HG03432 (cell line): ENCODE results near the gene C1orf53.
"Not testable (repeated sequence)": the region's sequence is repeated elsewhere in the genome, so short reads cannot be mapped to it uniquely, and the experiment has no call there.

ENCODE experiments used
- ATAC-seq: cut with Tn5 transposase; IDR thresholded peaks from one replicate; pipeline ENCODE4 v1.9.1; 2021; ENCODE audit warnings: mild to moderate bottlenecking, moderate library complexity; ENCODE audit not compliant: unreplicated experiment

C1orf53 gene

DNA sequence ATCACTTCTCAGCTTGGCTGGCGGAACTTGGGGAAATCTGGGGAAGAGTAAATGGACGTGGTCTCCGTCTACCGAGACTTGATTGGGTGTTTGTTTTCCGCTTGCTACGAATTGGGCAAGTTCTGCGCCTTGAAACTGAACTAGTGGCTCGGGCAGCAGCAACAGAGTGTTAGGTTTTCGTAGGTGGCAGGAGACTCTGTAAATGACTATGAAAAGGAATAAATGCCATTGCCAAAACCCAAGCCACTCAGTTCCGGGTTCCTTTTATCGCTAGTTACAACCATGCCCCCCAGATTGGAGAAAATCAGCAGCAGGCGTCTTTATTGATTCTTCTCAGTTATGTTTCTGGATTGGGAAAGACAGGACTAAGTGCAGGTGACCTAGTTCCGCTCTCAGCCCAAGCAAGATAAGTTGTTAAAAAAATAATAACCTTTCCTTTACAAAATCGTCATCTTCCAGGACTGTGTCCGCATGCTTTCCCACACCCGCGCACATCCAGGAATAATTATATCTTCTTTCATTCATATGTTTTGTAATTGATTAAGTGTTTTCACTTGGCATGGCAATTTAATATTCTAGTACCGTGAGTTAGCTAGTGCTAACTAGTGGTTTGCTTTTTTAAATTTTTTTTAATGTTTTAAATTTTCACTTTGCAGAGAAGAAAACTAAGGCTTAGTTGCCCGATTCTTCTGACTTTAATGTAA is 18.1 kb downstream of the C1orf53 start:
- no peak for ATAC-seq

DNA sequence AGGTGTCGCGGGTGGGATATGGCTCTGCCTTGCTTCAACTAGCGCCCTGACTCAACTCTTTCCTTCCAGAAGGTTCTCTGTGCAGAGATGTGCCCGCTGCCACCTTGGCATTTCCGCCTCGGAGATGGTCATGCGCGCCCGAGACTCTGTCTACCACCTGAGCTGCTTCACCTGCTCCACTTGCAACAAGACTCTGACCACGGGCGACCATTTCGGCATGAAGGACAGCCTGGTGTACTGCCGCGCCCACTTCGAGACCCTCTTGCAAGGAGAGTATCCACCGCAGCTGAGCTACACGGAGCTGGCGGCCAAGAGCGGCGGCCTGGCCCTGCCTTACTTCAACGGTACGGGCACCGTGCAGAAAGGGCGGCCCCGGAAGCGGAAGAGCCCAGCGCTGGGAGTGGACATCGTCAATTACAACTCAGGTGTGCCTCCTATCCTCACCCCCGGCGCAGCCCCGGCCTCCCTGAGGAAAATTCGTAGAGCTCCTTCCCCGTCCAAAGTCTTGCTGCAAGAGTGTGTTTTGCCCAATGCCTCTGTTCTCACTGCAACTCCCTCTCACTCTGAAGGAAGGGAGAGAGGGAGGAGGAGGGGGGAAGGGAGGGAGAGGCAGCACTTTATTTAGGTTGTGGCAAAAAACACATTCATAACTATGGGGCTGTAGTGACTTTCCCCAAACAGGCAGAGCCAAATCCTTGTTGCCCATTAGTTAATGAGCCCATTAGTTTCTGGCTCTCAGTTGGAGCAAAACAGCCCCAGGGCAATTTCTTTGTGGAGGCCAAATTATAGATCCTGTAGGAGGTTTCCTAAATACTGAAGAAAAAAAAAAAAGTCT is 19.0 kb downstream of the C1orf53 start:
- no peak for ATAC-seq

DNA sequence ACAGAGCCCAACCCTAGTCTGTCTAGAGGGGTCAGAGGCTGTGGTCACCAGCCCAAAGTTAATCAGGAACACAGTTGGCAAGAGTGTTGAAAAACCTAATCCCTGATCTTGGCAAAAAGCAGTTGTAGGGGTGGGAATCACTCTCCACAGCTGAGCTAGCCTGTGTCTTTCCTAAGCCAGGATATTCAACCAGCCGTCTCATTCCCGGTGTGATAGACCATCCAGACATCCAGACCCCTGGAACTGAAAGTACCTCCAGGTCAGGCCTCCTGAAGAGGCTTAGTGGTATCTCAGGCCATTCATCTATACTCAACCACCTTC is 19.6 kb downstream of the C1orf53 start:
- ATAC-seq: no peak

DNA sequence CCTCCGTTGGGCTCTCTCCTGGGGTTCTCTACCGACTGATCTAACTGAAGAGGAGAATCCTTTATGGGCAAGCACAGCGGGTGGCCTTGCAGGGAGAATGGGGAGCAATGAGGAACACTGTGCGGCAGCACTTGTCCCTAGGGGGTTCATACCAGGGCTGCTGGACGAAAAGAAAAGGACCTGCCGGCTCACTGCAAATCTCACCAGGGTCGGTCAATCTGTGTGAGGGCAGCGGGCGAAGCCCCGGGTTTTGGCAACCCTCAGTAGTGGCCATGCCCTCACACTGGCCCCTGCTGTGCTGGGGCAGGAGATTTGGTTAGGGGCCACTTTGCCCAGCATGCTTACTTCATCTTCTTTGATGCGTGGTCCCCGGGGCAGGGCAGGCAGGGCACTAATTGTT is 20.6 kb downstream of the C1orf53 start:
- ATAC-seq: no peak

DNA sequence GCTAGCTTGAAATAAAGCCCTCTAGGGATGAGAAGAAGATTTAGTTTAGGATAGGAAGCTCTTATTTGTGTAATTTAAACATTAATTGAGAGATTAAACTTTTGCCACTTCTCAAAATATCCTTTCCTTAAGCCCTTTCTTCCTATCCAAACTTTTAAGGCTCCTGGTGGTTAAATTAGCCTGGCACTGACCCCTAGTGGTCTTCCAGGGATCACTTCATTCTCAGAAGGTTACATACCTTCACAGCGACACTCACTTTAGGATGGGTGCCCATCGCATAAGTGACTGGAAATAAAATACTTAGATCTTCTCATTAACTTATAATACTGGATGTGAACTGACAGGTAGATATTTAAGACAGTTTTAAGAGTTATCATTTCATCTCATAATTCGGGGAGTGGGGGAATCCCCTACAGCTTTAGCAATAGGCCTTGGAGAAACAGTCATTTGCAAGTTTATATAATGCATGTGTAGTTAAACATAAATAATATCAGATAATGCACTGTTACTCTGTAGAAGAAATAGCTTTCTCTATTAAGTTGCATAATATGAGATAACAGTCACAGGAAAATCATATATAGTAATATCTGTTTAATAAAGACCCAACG is 22.2 kb downstream of the C1orf53 start:
- peak; percentile 81 for ATAC-seq

DNA sequence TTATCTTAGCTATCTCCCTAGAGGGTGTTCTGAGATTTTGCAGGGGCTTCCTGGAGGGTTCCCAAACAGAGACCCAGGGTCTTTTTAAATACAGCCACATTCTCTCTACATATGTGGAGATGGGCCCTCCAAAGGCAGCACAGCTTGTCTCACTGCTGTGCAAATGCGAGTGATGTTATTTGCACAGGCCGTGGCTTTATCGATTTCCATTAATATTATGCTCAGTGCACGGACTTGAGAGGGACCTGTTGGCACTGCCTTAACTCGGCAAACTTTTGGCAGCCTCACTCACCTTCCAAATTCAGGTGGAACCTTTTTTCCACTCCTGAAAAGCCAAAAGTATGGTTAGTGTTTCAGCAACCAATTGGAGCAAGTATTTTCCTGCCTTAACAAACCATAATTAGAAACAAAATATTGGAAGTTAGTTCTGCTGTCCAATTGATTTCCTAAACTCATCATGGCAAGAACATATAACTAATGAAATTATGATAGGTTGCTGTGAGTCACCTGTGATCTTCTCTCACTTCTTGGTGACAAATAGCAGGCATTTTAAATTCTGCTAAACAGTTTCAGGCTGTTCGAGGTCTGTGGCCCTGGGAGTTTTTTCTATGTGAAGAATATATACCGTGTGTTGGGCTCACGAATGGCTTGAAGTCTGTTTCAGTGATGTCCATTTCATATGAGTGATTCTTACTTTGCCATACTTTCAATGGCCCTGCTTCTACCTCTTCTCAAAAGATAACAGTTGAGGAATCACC is 25.7 kb downstream of the C1orf53 start:
- ATAC-seq: no peak

DNA sequence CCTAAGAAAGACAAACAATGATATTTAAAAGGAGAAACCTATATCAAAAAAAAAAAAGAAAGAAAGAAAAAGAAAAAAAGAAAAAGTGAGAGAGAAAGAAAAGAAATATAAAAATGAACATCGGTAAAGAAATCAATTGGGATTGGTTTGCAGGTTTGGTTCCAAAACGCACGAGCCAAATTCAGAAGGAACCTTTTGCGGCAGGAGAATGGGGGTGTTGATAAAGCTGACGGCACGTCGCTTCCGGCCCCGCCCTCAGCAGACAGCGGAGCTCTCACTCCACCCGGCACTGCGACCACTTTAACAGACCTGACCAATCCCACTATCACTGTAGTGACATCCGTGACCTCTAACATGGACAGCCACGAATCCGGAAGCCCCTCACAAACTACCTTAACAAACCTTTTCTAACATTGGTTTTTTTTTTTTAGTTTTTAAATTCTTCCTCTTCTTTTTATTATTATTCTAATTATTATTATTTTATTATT is 26.5 kb downstream of the C1orf53 start:
- peak; percentile 37 for ATAC-seq

DNA sequence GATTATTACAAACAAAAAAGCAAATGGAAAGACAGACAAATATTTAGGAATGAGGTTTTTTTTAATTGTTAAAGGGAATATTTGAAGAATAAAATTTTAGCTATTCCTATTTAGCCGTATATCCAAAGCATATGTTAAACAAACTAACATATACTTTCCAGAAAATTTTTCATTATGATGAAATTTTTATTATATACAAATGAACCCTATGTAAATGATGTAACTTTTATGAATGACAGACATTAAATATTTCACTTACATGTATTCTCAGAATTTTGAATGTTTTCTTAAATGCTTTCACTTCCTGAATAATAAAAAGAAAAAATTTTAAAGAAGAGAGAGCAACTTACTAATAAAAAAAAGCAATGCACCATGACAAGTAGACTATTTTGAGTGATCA is 30.6 kb downstream of the C1orf53 start:
- ATAC-seq: no peak

DNA sequence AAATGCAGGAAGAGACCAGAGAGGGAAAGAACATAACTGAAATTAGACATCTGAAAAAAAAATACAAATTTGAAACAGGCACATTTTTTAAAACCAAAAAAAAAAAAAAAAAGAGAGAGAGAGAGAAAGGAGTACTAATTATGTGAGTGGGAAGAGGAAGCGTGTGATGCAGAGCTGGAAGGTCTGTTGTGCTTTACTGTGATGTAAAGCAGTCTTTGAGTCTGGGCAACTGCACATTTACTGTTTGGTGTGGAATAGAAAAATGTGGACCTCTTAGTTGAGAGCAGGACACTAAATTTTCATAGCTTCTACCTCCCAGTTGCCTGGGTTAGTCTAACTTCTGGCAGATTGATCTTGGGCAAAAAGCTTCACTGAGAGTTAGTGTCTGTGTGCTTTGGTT is 31.2 kb downstream of the C1orf53 start:
- ATAC-seq: no peak

DNA sequence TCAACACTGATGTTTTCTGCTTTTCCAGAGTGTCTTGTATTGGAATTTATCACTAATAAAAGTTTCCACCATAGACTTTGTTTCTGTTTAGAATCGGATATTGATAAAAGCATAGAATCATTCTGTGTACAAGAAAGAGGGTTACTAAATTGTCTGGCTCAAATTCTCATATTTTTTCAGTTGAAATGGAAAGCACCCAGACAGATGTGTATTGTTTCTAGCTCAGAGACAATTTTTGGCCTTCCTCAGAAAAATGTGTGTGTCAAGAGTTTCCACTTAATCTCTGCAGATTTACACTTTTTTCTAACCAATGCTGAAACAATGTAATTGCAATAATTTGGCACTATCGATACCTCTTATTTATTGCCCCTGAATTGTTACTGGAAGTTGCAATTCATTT is 35.0 kb downstream of the C1orf53 start:
- no peak for ATAC-seq

DNA sequence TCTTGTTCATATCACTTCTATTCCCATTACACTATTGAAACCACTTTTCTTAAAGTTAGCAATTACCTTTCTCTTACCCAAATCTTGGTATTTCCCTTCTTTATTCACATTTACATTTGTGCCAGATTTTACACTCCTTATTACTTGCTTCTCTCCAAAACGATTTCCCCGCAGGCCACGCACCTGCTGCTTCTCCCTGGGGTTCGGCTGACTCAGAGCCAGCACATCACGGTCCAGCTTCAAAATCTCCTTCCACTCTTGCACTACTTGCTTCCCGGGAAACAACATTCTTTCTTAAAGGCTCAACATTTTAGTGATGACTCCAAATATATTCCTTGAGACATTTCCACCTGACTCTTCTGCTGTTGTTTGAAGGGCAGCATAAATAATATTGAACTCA is 35.5 kb downstream of the C1orf53 start:
- ATAC-seq: no peak

DNA sequence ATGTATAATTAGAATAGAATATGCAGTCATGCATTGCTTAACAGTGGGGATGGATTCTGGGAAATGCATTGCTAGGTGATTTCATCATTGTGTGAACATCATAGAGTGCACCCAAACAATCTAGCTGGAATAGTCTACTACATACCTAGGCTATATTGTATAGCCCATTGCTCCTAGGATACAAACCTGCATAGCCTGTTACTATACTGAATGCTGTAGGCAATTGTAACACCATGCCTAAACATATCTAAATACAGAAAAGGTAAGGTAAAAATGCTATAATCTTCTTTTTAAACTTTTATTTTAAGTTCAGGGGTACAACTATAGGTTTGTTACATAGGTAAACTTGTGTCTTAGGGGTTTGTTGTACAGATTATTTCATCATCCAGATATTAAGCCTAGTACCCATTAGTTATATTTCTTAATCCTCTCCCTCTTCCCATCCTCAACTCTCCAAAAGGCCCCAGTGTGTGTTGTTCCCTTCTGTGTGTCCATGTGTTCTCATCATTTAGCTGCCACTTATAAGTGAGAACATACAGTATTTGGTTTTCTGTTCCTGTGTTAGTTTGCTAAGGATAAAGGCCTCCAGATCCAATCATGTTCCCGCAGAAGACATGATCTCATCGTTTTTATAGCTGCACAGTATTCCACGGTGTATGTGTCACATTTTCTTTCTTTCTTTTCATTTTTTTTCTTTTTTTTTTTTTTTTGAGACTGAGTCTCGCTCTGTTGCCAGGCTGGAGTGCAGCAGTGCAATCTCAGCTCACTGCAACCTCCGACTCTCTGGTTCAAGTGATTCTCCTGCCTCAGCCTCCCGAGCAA is 36.9 kb downstream of the C1orf53 start:
- not testable (repeated sequence) for ATAC-seq

DNA sequence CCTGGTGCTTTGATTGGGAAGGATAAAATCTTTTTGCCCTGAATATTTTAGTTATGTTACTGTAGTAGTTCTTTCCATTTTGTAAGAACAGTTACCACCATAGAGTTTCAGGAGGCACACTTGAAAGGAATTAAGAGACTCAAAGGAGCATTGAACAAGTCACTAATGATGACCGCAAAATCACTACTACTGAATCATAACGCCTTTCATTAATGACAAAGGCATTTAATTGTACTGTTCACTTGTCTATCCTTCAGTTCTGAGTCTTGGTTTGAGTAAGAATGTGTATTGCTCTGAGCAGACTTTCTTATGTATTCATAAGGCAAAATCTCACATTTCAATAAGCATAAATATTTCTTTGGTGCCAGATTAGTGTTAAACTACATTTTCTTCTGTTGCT is 39.6 kb downstream of the C1orf53 start:
- ATAC-seq: no peak

DNA sequence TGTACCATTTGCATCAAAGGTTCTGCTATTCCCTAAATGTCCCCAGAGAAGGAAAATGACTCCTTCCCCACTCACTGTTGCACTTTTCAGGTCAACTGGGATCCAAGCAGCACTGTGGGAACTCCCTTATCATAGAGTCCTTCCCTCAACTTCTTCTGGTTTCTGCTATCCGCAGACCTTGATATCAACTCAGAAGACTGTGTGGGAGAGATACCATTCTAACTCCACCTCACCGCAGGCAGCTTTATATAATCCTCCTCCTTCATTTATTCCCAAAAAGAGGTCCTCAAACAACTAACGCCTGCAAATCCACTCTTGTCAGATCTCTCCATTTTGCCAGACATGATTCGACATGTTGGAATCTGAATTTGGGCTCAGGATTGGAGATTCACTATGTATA is 42.1 kb downstream of the C1orf53 start:
- no peak for ATAC-seq

DNA sequence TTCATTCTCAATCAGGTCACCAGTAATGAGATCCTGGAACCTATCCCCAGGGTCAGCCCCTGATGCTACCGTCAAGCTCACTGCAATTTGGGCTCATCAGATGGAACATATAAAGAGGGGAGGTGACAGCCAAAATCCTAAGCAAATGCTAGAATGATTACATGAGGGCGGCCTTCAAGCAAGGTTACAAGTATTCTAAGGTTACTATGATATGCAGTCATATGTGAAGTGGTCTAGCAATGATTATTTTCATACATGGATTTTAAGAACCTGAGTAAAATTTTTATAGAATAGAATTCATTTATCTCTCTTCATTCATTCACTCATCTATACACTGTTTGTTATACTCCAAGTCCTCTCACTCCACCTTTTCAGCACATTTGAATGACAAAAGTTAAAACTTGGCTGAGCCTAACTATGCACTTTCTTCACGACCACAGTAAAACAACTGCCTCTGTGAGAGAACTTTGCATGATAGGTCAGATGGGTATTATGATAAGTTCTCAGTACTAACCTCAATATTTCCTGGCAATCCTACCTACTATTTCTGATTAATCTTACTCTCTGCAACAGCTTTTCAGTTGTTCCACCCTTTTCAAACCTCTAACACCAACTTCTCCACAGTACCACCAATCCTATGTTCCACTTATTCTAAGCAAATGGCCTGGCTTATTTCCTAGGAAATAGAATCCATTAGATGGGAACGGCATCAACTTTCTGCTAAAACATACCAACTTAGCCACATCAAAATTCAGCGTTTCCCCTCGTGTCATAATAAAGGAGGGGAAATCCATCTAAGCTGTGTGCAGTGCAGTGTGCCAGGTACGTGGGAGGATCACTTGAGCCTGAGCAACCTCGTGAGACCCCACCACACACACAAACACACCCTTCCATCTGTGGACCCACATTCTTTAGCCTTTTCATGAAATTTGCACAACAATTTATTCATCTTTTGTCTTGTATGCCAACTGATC is 46.8 kb downstream of the C1orf53 start:
- ATAC-seq: no peak

DNA sequence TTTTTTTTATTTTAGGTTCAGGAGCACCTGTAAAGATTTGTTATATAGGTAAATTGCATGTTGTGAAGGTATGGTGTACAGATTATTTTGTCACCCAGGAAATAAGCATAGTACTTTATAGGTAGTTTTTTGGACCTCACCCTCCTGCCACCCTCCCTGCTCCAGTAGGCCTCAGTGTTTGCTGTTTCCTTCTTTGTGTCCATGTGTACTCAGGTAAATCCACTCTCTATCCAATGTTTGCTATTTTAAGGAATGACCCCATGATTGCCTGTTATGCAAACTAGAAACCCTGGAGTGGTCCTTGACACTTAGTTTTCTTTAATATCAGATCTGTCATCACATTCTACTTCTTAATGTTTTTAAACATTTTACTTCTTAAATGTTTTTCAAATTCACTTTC is 48.7 kb downstream of the C1orf53 start:
- ATAC-seq: no peak

DNA sequence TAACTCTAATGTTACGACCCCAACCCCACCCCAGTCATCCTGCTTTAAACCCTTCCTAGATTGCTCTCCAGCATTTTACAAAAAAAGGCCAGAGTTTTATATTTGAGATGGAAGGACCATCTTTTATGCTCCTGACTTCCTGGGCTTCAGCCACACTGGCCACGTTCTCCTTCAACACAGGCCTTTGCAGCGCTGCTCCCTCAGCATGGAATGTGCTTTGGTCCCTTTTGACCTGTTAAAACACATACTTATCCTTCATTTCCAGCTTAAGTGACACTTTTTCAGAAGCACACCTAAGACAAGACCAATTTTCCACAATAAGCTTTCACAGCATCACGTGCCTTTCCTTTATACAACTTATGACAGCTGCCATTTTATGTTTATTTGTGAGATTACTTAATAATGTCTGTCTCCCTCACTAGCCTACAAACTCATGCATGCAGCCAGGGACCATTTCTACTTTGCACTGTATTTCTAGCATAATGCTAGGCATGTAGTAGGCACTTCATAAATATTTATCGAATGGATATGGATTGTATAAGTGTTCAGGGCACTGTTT is 49.3 kb downstream of the C1orf53 start:
- no peak for ATAC-seq

DNA sequence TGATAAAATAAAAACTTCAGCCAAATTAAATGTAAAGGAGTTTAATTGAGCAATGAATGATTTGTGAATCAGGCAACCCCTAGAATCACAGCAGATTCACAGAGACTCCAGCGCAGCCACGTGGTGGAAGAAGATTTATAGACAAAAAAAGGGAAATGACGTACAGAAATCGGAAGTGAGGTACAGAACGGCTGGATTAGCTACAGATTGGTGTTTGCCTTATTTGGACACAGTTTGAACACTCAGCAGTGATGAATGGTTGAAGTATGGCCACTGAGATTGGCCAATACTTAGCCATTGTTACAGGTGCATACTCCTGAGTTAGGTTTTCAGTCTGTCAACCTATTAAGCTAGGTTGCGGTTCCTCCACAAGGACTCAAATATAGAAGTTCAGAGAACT is 51.0 kb downstream of the C1orf53 start:
- not testable (repeated sequence) for ATAC-seq
